Osteocyte (in vitro differentiated cells): ENCODE results near the gene PLEKHO2. TPM values are rescaled to one million over a fixed set of nuclear protein-coding genes. Genes with fewer than 3 reads are reported as not detected.
A peak's percentile ranks its signal among the peaks of the same experiment; 100 is the strongest.

Experiments
- DNase-seq: peaks from one replicate; pipeline ENCODE4 v3.0.0; 2021; ENCODE audit warnings: mixed read lengths; ENCODE audit not compliant: unreplicated experiment; ENCODE audit errors: extremely low spot score
- H3K27ac Mint-ChIP-seq: one replicate; pipeline ENCODE4 v1.8.0; 2021; ENCODE audit warnings: mild to moderate bottlenecking, mixed read lengths; ENCODE audit not compliant: unreplicated experiment
- H3K27me3 Mint-ChIP-seq: one replicate; pipeline ENCODE4 v1.8.0; 2021; ENCODE audit warnings: mixed read lengths; ENCODE audit not compliant: unreplicated experiment
- H3K36me3 Mint-ChIP-seq: one replicate; pipeline ENCODE4 v1.8.0; 2021; ENCODE audit warnings: mixed read lengths; ENCODE audit not compliant: unreplicated experiment
- H3K4me1 Mint-ChIP-seq: one replicate; pipeline ENCODE4 v1.8.0; 2021; ENCODE audit warnings: mixed read lengths; ENCODE audit not compliant: unreplicated experiment
- H3K4me3 Mint-ChIP-seq: one replicate; pipeline ENCODE4 v1.8.0; 2021; ENCODE audit warnings: mild to moderate bottlenecking, moderate library complexity, mixed read lengths; ENCODE audit not compliant: unreplicated experiment
- H3K9me3 Mint-ChIP-seq: one replicate; pipeline ENCODE4 v1.8.0; 2021; ENCODE audit warnings: mixed read lengths; ENCODE audit not compliant: unreplicated experiment
- total RNA-seq: library from RNA; stranded (reverse); gene quantifications from 2 replicates; pipeline ENCODE4 v1.2.1, GENCODE V29; 2021
- TF ChIP-seq, protein P1 (sequence below): fragments of 200-600 bp; sonication (generic); IDR thresholded peaks from 2 replicates; pipeline ENCODE4 v1.5.0; 2021; ENCODE audit warnings: antibody characterized with exemption, mild to moderate bottlenecking, moderate library complexity

PLEKHO2 gene
- total RNA-seq, 1 donor from 2014 or later: 24.5 TPM

DNA sequence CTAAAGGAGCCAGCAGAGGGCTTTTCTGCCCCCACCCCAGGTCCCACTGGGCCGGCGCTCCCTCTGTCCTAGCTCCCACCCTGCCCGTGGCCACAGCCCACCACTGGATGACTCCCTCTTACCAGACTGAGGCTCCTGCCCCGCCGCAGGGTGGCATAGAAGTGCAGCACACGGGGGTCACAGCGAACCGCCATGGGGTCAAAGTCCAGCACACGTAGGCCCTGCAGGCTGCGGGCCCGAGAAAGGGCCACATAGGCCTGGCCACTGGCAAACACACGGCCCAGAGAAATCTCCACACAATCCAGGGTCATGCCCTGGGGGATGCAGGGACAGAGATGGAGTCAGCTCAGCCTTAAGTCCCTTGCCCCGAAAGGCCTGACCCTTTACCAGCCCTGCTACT, 25.3 kb upstream of the PLEKHO2 start:
- DNase-seq: no peak
- TF ChIP-seq, protein P1, sequence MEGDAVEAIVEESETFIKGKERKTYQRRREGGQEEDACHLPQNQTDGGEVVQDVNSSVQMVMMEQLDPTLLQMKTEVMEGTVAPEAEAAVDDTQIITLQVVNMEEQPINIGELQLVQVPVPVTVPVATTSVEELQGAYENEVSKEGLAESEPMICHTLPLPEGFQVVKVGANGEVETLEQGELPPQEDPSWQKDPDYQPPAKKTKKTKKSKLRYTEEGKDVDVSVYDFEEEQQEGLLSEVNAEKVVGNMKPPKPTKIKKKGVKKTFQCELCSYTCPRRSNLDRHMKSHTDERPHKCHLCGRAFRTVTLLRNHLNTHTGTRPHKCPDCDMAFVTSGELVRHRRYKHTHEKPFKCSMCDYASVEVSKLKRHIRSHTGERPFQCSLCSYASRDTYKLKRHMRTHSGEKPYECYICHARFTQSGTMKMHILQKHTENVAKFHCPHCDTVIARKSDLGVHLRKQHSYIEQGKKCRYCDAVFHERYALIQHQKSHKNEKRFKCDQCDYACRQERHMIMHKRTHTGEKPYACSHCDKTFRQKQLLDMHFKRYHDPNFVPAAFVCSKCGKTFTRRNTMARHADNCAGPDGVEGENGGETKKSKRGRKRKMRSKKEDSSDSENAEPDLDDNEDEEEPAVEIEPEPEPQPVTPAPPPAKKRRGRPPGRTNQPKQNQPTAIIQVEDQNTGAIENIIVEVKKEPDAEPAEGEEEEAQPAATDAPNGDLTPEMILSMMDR: no peak
- no peak overlapping the region for H3K4me3 Mint-ChIP-seq
- no peak overlapping the region for H3K27ac Mint-ChIP-seq
- H3K36me3 Mint-ChIP-seq: no peaks in the 10 kb centered on the region
- H3K9me3 Mint-ChIP-seq: no peaks in the 10 kb centered on the region
- H3K27me3 Mint-ChIP-seq: no peaks in the 10 kb centered on the region
- peaks cover 8% of the 10 kb centered on the region for H3K4me1 Mint-ChIP-seq

DNA sequence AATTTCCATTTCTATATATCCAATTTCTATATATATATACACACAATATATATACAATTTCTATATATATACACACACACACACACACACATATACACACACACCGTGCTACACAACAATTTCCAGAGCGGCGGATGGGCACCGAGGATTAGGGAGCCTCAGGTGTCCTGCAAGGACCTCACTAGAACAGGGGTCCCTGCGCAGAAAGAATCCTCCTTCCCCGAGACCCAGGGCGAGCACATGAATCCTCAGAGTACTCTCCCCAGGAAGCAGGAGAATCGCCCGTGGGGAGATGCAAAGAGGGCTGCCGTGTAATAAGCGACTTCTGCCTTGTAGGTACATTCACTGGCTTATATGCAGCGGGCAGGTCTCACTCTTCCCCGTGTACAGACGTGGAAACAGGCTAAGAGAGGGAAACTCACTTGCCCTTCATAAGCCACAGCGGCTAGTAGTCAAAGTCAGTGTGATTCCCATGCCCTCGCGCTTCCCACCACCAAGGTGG, 16.7 kb upstream of the PLEKHO2 start:
- TF ChIP-seq, protein P1: no peak
- Mint-ChIP-seq H3K9me3 (no peaks in the 10 kb centered on the region), H3K4me3 (peak overlapping the region; percentile 76), H3K4me1 (peaks cover 23% of the 10 kb centered on the region), H3K27ac (peak overlapping the region; percentile 58), H3K36me3 (no peaks in the 10 kb centered on the region), H3K27me3 (no peaks in the 10 kb centered on the region)
- no peak for DNase-seq

DNA sequence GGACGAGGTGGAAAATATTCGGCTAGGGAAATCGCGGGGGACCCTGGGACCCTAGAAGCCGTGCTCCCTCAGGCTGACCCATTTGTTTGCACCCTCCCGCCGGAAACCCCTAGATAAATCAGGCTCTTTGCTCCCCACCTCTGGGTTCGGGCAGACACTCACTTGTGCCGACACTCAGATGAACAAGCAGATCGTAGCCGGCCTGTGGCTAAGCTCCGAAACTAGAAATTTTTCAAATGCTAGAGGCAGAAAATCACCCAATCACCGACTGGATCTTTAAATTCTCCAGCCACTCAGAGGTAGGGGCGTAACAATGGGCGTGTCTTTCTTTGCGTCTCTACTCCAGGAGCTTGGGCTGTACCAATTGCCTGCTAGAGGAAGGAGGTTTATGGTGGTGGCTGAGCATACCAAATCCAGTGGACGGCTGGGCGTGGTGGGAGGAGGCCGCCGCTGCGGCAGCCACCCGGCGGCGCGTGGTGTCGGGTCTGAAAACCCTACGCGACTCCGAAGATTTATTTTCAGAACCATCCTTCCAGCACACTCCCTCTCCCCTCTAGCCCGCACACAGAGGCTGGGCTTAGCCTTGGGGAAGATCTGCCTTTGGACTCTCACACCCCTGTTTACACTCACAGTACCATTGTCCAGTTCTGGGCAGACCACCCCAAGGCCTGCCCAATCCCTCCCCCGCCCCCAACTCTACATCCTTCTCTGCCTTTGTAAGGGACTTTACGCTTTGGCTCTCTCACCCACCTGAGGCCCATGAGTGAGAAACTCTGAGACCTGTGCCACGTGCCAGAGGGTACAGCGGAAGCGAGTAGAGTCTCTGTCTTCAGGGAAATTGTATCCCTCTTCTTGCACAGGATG, 16.1 kb upstream of the PLEKHO2 start, which contains the start of gene PIF1:
Gene PIF1, minus strand, starts transcription at position 217 of the 864 bp plus-strand sequence. CDS start 1,312 bp downstream, outside the sequence.
- Mint-ChIP-seq H3K36me3 (no peaks in the 10 kb centered on the region), H3K27me3 (no peaks in the 10 kb centered on the region), H3K27ac (peak within 1 kb of the TSS; percentile 87), H3K9me3 (no peaks in the 10 kb centered on the region), H3K4me1 (peaks cover 23% of the 10 kb centered on the region), H3K4me3 (peak within 1 kb of the TSS; percentile 76)
- TF ChIP-seq, protein P1: no peak
- peak; percentile 95 for DNase-seq

DNA sequence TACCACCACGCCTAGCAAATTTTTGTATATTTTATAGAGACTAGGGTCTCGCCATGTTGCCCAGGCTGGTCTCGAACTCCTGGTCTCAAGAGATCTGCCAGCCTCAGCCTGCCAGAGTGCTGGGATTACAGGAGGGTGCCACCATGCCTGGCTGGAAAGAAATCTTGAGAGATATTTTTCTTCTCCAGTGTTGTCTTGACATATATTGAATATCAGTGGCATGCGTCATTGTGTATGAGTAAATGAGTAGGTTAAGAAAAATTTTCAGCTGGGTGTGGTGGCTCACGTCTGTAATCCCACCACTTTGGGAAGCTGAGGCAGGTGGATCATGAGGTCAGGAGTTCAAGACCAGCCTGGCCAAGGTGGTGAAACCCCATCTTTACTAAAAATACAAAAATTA, 12.7 kb upstream of the PLEKHO2 start:
- H3K27me3 Mint-ChIP-seq: no peaks in the 10 kb centered on the region
- H3K27ac Mint-ChIP-seq: no peak overlapping the region
- no peak overlapping the region for H3K4me3 Mint-ChIP-seq
- no peaks in the 10 kb centered on the region for H3K36me3 Mint-ChIP-seq
- TF ChIP-seq, protein P1: no peak
- no peak for DNase-seq
- no peaks in the 10 kb centered on the region for H3K9me3 Mint-ChIP-seq
- H3K4me1 Mint-ChIP-seq: peaks cover 17% of the 10 kb centered on the region

DNA sequence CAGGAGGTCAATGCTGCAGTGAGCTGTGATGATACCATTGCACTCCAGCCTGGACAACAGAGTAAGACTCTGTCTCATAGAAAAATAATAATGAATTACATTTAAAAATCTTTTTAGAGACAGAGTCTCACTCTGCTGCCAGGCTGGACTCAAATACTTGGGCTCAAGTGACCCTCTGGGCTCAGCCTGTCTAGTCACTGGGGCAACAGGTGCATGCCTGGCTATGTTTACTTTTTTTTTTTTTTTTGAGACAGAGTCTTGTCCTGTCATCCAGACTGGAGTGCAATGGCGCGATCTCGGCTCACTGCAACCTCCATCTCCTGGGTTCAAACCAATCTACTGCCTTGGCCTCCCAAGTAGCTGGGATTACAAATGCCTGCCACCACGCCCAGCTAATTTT, 8.0 kb upstream of the PLEKHO2 start:
- TF ChIP-seq, protein P1: no peak
- H3K4me3 Mint-ChIP-seq: no peak overlapping the region
- H3K4me1 Mint-ChIP-seq: peaks cover 7% of the 10 kb centered on the region
- no peaks in the 10 kb centered on the region for H3K27me3 Mint-ChIP-seq
- no peak for DNase-seq
- no peak overlapping the region for H3K27ac Mint-ChIP-seq
- no peaks in the 10 kb centered on the region for H3K36me3 Mint-ChIP-seq
- no peaks in the 10 kb centered on the region for H3K9me3 Mint-ChIP-seq
